ENCODE results near the gene CCNF.

The CCNF gene

GRCh38 chr16:2465653-2466415, 36.6 kb downstream of the CCNF start:
- ChIA-PET POLR2A (no interaction called here), CTCF (interaction anchor here (0.9 kb wide), 1 partner anchor 9 kb away, joined by 4 read pairs; the partner anchor contains the start of gene TBC1D24)
- TF ChIP-seq, protein P1, sequence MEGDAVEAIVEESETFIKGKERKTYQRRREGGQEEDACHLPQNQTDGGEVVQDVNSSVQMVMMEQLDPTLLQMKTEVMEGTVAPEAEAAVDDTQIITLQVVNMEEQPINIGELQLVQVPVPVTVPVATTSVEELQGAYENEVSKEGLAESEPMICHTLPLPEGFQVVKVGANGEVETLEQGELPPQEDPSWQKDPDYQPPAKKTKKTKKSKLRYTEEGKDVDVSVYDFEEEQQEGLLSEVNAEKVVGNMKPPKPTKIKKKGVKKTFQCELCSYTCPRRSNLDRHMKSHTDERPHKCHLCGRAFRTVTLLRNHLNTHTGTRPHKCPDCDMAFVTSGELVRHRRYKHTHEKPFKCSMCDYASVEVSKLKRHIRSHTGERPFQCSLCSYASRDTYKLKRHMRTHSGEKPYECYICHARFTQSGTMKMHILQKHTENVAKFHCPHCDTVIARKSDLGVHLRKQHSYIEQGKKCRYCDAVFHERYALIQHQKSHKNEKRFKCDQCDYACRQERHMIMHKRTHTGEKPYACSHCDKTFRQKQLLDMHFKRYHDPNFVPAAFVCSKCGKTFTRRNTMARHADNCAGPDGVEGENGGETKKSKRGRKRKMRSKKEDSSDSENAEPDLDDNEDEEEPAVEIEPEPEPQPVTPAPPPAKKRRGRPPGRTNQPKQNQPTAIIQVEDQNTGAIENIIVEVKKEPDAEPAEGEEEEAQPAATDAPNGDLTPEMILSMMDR (IDR thresholded peaks at IDR 0.05; ENCODE audit: control extremely low read depth, extremely low read depth, low read depth, missing control alignments): peak; percentile 28
- no peak for DNase-seq (ENCODE audit: extremely low spot score)

DNA sequence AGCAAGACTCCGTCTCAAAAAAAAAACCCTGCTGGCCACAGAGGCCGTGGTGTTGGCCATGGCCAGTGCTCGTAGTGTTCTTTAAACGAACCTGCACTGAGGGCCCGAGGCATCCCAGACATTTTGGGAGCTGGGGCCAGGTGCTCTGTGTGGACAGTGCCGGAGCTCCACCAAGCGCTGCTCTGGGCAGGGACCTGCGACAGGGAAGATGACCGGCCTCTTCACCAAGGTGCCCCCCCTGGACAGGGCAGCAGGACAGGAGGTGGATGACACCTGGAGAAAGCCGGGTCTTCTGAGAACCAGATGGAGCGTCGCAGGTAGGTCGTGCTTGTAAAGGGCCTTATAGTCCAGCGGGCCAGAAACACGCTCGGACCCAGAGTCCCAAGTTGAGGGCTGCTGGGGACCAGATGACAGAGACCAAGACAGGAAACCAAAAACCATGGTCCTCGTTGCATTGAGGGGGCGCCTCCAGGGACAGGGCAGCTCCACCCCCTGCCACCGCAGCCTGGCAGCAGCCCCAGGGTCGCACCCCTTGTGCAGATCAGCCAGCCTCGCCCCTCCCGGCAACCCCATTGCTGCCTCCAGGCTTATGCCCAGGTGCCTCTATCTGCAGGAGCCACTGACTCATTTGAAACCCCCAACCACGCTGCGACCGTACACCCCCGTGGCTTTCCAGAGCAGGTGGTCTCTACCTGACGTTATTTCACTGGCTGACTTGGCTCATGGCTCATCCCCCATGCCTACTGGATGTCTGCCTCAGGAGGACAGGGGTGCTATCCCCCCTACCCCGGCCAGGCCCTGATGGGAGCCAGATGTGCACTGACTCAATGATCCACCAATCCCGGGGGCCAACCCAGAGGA, 37.6 kb downstream of the CCNF start:
- no peak for DNase-seq (ENCODE audit: extremely low spot score)
- TF ChIP-seq, protein P1 (IDR thresholded peaks at IDR 0.05; ENCODE audit: control extremely low read depth, extremely low read depth, low read depth, missing control alignments): no peak
- CTCF ChIA-PET: no interaction called here
- POLR2A ChIA-PET: interaction anchor here (0.7 kb wide), 1 partner anchor 312 kb away, joined by 5 read pairs; no protein-coding TSS in a partner anchor

GRCh38 chr16:2467528-2468232, 38.4 kb downstream of the CCNF start:
- TF ChIP-seq, protein P1 (IDR thresholded peaks at IDR 0.05; ENCODE audit: control extremely low read depth, extremely low read depth, low read depth, missing control alignments): peak; percentile 16
- ChIA-PET POLR2A (interaction anchor here (0.7 to 0.8 kb wide), 2 partner anchors 312 kb away, joined by 3 to 5 read pairs; partner anchors contain the start of gene TRAF7), CTCF (interaction anchor here (1.0 to 1.7 kb wide), 6 partner anchors 13 to 128 kb away, joined by 3 to 5 read pairs (median 4); partner anchors contain the start of genes ABCA3 and CCNF)
- DNase-seq (ENCODE audit: extremely low spot score): peak; percentile 67

DNA sequence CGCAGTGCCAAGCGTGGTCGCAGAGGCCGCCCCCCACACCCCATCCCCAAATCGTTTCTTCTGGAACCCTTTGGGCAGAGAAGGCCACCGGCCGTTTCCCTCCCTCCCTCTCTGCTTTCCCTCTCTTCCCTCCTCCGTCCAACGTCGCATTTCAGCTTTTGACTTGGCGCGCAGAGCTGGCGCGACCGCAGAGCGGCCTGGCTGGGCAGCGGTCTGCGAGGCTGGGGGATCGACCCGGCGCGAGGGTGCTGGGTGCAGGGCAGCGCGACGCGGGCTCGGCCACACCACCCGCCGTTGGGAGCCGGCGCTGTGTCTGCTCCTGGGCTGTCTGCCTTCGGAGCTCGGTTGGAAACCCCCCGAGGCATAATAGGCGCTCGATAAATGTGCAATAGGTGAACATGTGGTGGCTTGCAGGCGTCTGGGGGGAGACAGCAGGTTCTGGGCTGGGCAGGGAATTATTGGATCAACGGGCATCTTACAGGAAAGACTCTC, 39.0 kb downstream of the CCNF start:
- peak; percentile 56 for DNase-seq (ENCODE audit: extremely low spot score)
- ChIA-PET POLR2A (interaction anchor here (0.6 to 0.8 kb wide), 3 partner anchors 10 to 402 kb away, joined by 3 to 4 read pairs (median 3); partner anchors contain the start of gene TRAF7), CTCF (interaction anchor here (1.0 to 1.7 kb wide), 8 partner anchors 11 to 128 kb away, joined by 3 to 5 read pairs (median 4); partner anchors contain the start of genes ABCA3 and CCNF)
- TF ChIP-seq, protein P1 (IDR thresholded peaks at IDR 0.05; ENCODE audit: control extremely low read depth, extremely low read depth, low read depth, missing control alignments): no peak

DNA sequence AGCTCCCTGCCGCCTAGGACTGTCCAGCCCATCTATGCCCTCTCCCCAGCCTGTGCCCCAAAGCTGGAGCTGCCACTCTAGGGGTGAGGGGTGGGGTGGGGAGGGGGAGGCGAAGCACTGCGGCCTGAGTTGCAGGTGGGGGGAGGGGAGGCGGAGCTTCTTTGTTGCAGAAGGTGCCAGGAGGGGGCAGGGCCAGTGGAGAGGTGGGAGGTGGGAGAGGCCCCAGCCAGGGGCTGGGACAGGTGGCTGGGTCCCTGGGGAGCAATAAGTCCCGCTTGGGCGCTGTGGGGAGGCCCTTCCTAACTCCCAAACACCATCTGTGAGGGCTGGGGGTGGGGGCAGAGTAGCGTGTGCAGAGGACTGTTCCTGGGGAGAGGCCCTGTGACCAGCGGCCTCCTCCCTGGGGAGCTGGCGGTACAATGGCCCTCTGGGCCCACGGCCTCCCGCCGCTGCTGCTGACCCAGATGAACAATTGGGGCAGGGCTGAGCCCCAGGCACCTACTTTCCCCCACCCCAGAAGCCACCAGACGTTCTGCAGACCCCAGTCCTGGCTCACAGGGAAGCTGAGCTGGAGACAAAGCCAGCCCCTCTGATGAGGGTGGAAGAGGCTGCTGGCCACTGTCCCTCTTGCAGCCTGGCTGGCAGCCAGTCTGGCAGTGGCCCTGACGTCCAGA, 39.6 kb downstream of the CCNF start:
- ChIA-PET POLR2A (interaction anchor here (0.6 to 0.8 kb wide), 3 partner anchors 10 to 402 kb away, joined by 3 to 4 read pairs (median 3); partner anchors contain the start of gene TRAF7), CTCF (interaction anchor here (0.8 to 2.1 kb wide), 10 partner anchors 12 to 129 kb away, joined by 3 to 6 read pairs (median 4); partner anchors contain the start of genes ABCA3 and CCNF)
- TF ChIP-seq, protein P1 (IDR thresholded peaks at IDR 0.05; ENCODE audit: control extremely low read depth, extremely low read depth, low read depth, missing control alignments): no peak
- peak; percentile 80 for DNase-seq (ENCODE audit: extremely low spot score)
